ENCODE data around the gene ENTREP3.

The ENTREP3 gene

DNA sequence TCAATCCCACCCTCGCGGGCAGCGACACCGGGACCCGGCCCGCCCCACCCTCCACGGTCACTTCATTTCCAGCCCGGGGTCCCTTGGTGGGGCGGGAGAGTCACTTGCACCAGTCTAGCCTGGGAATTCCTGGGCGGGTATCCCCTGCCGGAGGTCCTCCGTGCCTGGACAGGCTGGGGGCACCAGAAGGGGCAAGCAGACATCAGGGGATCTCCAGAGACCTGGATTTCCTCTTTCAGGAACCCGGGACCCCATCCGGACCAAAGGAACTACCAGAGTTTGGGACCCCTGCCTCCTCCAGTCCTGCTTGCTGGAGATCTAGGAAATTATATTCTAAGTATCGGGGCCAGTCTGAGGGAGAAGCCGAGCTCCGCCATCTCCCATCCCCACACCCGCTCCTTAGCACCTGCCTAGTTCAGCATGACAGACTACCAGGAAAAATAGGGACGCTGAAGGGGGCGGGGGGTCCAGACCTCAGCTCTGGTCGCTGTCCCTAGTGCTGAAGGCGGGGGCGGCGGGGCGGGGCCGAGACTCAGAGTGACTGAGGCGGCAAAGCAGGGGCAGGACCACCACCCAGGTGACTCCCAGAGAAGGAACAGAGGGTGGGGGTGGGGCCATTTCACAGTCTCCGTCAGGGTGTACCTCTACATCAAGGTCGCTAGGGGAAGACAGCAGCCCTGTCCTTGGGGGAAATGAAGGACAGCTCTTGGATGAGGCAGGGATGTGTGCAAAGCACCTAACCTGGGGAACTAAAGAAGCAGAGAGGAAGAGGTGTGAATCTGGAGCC, 22.8 kb upstream of the ENTREP3 start:
- peak; percentile 81 for DNase-seq (ENCODE audit: low spot score)

DNA sequence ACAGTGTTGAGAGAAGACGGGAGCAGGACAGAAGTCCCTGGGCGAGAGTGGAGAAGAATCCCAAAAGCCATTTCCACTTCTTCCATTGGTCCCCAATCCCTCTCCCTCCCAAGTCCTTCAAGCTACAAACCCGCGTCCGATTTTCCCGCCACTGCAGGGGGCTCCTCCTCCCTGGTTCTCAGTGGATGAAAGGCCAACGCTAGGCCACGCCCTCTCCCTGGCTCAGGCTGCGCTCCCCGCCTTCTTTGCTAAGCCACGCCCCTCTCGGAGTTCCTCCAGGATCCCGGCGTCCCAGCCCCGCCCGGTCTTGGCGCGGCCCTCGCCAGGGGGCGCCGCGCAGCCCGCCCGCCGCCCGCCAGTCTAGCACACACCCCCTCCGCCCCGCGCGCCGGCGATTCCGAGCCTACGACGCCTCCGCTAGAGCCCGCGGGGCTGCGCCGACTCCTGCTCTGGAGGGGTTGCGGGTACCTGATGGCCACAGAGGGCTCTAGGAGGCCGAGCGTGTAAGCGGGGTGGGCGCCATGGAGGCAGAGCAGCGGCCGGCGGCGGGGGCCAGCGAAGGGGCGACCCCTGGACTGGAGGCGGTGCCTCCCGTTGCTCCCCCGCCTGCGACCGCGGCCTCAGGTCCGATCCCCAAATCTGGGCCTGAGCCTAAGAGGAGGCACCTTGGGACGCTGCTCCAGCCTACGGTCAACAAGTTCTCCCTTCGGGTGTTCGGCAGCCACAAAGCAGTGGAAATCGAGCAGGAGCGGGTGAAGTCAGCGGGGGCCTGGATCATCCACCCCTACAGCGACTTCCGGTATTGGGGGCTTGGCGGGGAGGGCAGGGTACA, 22.0 kb upstream of the ENTREP3 start, which contains the start of gene HCN3:
HCN3 (plus strand) TSS at position 394 of the 832 bp plus-strand sequence; CDS start at position 522, 128 bp downstream.
- DNase-seq (ENCODE audit: low spot score) = peak; percentile 99

DNA sequence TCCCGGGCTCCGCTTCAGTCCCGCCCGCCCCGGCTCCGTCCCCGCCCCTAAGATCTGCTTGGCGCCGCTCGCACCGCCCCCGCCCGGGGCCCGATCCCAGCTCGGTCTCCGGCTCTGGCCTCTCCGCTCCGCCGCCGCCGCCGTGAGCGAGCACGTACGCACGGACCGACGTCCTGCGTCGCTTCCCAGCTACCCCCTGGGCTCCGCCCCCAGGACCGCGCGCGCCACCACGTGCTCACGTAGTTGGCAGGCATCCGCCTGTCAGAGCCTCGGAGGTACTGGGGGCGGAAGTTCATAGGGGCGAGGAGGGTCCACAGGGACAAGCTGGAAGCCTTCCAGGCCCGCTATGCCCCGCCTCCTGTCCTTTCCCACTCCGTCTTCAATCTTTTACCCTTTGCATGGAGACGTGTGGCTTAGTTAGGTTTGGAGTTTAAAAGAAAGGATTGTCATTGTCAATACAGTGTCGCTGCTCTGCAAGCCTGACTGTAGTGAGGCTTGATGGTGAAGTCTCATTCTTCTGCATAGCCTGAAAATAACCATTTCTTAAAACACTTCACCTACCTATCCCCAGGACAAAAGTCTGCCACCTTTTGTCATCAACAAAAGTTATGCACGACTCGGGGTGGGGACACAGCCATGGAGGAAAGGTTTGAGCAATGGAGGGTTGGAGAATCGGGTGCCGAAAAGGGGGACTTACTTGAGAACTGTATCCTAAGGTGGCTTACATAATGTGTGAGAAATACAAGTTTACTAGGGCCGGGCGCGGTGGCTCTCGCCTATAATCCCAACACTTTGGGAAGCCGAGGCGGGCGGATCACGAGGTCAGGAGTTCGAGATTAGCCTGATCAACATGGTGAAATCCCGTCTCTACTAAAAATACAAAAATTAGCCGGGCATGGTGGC, 18.3 kb upstream of the ENTREP3 start, which contains the start of gene CLK2:
CLK2 (minus strand) TSS at position 162 of the 903 bp plus-strand sequence. CDS start 2,527 bp downstream, outside the sequence.
- DNase-seq (ENCODE audit: low spot score) = peak; percentile 98

DNA sequence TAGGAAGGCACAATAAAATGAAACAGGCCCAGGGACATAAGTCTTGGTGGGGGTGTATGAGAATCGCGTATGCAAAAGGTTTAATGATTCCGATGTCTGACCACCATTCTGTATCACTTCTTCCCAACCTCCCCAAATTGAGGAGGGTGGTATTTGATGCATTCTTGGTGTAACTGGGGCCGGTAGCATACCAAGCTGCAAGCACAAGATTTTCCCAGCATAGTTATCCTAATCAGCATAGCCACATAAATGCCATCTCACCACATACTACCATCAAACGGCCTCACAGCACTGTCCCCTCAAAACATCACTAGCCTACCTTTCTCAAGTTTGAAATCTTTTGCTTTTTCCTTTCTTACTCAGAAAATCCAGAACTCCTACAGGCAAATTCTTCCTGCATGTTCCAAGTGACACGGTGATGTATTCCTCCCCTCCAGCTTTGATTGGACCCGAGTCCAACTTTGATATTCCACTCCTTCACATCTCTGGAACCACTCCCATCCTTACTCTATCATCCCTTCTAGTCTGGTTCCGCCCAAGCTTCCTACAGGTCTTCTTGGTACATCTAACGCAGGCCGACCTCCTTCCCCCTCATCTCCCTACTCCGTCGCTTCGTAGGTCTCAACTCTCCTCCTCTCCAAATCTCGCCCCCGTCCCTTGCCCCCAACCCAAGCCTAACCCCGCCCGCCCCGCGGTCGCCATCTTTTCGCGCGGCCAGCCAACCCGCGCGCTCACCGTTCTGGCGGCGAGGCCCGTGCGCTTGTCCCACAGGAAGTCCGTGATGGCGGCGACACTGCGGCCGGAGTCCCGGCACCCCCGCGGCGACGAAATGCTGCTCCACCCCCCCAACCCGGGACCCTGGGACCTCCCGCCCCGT, 17.4 kb upstream of the ENTREP3 start:
- DNase-seq (ENCODE audit: low spot score) = peak; percentile 84

DNA sequence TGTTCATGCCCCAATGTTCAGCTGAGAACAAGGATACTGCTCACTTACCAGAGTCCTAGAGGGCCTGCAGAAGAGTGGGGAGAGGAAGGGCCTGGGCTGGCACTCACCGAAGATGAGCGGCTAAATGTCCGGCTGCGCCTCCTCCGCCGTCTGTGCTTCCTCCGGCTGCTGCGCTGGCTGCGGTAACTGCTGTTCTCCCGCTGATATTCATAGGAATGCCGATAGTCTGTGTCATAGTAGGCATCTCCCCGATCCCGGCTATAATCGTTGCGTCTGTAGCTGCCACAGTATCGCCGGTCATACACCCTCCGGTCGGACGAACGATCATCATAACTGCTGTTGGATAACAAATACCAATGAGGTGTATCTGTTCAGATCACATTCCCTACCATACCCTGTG, 14.1 kb upstream of the ENTREP3 start:
- no peak for DNase-seq (ENCODE audit: low spot score)

DNA sequence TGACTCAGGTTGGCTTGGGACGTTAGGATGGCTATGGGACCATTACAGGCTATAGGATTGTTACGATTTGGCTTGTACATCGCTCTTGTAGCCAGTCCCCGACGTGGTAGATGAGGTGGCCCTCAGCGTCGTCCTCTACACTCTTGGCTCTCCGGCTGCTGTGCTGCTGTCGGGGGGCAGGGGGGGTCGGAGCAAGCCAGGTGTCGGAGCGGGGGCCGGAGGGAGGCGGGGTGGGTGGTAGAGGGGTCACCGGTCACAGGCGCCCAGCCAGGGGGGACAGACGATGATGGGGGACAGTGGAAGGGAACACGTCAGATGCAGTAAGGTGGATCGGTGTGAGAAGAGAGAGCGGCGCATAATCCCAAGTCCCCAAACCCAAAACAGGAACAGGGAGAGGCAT, 13.3 kb upstream of the ENTREP3 start:
- no peak for DNase-seq (ENCODE audit: low spot score)

DNA sequence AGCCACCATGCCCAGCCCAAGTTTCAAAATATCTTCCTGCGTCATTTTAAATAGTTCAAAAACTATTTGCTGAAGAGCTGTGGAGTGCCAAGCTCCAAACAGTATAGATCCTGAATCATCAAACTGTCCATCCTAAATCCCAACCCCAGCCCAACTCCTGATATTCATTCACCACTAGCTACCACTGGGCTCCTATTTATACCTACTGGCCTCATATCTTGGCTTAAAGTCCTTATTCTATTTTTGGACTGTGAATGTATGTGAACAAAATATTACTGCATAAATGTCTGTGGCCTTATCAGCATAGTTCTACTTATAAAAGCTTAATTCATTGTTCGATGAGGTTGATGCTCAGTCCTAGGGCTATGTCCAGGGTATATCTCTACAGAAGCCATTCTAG, 12.1 kb upstream of the ENTREP3 start:
- DNase-seq (ENCODE audit: low spot score) = no peak

DNA sequence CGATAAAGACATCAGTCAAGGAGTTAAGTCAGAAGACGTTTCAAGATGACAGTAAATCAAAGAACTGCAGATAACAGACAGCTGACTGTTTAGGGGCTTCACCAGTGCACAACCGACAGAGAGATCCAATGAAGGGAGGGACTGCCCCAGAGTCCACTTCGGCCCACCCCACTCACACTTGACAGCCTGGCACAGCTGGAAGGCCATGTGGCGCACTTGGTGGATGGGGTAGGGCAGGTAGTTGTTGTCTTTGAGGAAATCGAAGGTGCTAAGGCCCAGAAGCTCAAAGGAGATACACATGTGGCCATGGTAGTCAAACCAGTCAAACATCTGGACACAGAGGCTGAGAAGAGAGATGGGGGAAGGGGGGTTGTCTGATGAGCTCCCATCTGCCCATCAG, 11.3 kb upstream of the ENTREP3 start:
- DNase-seq (ENCODE audit: low spot score) = no peak

DNA sequence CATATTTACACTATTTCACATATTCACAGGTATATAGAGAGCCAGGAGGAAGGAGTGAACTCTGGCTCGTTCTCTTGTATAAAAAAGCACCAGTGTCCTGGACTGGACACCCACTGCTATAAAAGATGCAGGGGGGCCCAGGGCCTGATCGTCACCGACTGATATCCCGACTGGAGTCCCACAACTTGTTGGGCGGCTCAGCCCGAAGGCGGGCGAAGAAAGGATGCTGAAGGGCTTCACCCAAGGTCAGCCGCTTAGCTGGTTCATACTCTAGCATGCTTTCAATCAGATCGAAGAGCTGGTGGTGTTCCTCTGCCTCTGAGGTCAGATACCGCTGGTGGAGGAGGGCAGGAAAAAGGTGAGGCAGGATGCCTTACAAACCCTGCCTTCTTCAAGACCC, 7.8 kb upstream of the ENTREP3 start:
- DNase-seq (ENCODE audit: low spot score) = no peak

DNA sequence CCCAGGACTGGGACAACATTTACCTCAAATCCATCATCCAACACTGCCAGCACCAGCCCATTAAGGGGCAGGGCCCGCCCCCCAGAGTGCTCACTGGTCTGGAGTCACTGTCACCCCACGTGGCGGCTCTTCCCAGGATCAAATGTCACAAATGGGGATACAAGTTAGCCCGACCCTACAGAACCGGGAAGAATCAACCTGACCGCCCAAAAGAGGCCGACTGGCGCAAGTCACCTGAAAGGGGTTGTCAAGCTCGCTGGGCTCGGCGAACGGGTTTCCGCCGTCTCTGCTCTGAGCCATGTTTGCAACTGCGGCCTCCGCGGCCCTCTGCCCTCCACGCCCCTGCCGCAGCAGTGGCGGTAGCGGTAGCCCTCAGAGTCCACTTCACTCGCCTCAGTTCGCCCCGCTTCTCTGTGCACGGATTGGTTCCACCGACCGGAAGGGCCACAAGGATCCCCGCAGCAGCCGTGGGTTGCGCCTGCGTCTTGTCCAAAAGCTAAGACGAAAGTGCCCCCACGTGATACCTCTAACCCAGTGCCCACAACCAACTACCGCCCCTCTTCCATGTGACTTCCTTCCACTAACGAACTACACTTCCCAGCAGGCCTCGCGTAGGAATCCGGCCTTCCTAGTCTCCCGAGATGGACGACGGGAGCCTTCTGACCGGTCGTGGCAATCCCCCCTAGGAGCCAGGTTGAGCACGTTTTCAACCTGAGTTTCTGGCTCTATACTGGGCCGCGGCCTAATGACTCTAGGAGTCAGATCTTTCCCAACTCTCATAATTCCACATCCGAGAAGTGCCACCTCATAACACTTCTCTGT, 6.8 kb upstream of the ENTREP3 start, which contains the start of gene SCAMP3:
SCAMP3 (minus strand) TSS at position 509 of the 822 bp plus-strand sequence; CDS start at position 300, 209 bp downstream.
- peak; percentile 96 for DNase-seq (ENCODE audit: low spot score)

DNA sequence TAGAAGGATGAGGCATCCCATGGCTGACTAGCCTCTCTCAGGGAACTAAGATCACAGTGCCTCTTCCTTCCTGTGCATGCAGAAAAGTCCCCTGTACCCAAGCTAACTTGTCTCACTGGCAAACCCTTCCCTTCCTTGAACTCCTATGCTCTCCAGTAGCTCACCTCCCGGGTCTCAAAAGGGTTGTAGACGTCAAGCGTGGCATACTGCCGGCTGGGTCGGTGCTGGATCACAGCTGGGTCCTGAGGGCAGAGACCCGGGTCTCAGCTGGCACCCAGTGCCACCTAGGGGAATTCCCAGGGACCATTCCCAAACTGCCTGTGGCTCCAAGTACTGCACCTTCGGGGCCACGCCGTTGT, 6.2 kb upstream of the ENTREP3 start:
- DNase-seq (ENCODE audit: low spot score) = peak; percentile 59

DNA sequence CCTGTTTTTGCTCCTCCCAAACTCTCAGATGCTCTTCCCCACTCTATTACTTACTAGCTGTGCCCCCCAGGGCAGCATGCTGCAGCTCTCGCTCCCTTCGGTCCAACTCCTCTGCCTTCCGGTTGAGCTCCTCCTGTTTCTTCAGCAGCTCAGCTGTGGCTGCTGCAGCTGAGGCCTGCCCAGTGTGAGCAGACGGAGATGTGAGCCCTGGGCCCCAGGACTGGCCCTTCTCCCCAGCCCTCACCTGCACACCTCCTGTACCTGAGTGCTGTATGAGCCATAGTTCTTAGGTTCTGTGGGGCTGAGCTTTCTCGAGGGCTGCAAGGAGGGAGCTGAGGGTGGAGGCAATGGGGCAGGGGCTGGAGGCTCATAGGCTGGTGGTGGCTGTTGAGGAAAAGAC, 5.0 kb upstream of the ENTREP3 start:
- DNase-seq (ENCODE audit: low spot score) = no peak

DNA sequence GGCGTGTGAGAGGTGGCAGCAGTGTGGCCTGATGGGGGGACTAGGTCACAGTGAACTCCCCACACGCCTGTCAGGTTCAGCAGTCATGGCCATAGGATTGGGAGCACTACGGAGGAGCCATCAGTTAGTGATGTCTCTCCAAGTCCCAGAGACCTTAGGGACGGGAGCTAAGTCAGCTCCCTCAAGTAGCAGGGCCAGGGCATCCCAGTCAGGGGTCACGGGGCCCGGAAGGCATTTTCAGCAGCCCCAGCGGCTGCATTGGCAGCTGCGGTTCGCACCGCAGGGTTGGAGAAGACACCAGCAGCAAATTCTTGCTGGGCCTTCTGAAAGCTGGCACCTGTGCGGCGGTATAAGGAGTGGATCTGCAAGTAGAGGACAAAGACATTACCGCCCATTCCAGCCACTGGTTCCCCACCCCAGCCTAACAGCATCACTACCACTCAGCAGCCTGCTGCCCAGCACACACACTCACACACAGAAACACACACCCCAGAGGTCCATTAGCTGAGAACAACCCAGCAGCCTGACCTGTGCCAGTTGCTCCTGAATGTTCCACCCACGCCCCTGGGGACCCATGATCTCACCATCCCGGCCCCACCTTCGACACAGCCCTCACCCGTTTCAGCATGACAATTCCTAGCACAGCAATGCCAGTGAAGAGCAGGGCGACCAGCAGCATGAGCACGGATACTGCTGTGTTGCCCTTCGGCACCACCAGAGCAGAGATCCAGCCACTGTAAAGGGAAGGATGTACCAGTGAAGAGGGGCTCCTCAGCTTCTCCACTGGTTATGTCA, 972 bp upstream of the ENTREP3 start:
- DNase-seq (ENCODE audit: low spot score) = no peak

DNA sequence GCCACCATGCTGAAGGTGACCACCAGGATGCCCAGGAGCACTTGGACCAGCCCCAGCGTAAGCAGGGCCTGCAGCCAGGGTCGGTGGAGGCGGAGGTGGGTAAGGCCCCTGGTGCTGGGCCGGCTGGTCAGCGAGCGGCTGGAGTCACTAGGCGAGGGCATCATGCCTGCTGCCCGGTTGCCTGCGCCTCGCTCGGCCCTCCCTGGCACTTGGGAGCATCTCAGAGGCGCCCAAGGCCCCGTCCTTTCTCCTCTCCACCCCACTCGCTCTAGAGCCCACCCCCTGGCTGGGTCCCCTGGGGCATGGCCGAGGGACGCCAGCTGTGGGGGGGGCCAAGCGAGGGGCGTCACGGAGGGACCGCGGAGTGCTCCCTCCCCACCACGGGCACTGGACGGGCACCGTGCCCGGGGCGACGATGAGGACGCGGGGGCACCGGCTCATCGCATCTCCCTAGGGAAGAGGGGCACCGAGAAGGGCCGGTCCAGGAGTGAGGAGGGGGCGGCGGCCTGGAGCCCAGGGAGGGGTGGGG, 505 bp downstream of the ENTREP3 start:
- peak; percentile 77 for DNase-seq (ENCODE audit: low spot score)

DNA sequence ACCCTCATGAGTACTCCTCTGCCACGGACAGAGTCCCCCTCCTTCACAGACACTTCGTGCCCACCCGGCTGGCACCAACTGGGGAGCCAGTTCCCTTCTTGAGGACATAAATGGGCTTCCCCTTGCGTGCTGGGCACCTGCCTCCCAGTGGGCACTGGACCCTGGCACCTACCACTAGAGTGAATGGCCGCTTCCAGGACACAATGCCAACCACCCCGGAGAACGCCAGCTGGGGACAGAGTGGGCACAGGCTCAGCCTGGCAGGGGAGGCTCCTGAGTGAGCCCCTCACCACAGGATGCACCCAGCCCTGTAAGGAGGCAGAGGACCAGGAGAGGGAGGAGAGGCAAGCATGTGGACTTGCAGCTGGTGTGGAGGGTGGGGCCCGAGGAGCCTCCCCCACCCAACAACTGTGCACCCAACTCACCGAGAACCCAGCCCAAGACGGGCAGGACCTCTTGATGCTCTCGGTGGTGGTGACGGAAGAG, 1.0 kb downstream of the ENTREP3 start:
- no peak for DNase-seq (ENCODE audit: low spot score)

DNA sequence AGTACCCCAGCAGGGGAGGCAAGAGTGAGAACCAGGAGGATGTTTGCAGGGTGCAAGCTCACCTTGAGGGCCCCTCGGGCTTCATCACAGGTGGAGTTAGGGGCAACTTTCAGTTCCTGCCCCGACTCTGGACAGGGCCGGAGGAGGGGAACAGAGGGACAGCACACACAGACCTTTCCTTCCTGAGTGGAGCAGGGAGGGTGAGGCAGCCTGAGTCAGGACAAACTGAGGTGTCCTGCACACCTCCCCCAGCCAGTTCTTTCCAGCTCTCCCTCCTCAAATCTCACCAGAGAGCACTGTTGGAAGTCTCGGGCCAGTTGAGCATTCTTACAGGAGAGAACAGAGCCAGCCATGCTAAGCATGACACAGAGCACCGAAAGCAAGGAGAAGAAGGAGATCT, 1.5 kb downstream of the ENTREP3 start:
- no peak for DNase-seq (ENCODE audit: low spot score)

DNA sequence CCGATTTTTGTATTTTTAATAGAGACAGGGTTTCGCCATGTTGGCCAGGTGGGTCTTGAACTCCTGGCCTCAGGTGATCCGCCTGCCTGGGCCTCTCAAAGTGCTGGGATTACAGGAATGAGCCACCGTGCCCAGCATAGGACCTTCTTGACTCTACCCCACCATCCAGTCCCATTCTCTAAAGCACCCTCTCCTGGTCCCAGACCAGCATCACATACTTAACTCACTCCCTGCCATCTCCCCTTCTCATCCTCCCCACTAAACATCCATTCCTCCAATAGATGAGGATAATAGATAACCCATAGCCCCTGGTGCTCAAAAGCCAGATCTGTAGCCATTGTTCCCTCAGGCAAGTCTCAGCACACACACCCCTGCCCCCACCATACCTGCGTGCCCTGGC, 2.1 kb downstream of the ENTREP3 start:
- DNase-seq (ENCODE audit: low spot score) = no peak

DNA sequence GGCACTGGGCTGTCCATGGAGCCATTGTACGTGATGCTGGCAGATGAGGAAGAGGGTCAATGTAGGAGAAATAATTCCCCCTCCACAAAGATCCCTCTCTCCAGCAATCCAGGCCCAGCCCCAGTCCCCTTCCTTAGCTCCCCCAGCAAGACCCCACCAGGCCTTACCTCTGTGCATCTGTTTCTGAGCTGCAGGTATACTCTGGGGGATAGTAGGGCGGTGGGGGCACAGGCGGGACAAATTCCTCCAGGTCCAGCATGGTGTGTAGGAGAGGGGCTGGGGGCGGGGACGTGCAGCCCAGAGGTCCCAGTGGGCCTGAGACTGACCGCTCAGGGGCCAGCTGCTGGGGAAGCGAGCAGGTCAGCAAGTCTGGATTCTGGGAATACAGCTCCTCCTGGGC, 3.7 kb downstream of the ENTREP3 start:
- DNase-seq (ENCODE audit: low spot score) = no peak
